Pancreas (tissue), 10 donors: ENCODE data around the gene APOBEC3A. TPM values are rescaled to one million over a fixed set of nuclear protein-coding genes. Genes with fewer than 3 reads are reported as not detected.

Experiments
- ATAC-seq, 4 donors: fragments of 200-7000 bp; cut with Tn5 transposase; one replicate each; pipeline versions ENCODE4 v1.8.0 to v1.9.1; 2020; ENCODE audit warnings: mild to moderate bottlenecking in 4 of 4, moderate library complexity in 4 of 4
- DNase-seq, 6 donors: peaks; one replicate each; pipeline ENCODE4 v3.0.0-alpha.2; 2020
- FAIRE-seq: peaks from 2 replicates; lab custom pipeline; 2012; peaks lifted over from hg19 to GRCh38; lab: Jason Lieb, UNC
- H3K27ac ChIP-seq, 4 donors: fragments of 200-600 bp; sonication (generic); 1 replicate in 3 of 4; 2 replicates in 1 of 4; pipeline versions ENCODE4 v1.5.0 to v1.8.0; 2020
- H3K27me3 ChIP-seq, 4 donors: fragments of 200-600 bp; one replicate each; pipeline ENCODE4 v1.8.0; 2021
- H3K36me3 ChIP-seq, 3 donors: fragments of 200-600 bp; sonication (generic) in 1 of 3; one replicate each; pipeline versions ENCODE4 v1.5.0 to v1.8.0; 2020 to 2021
- H3K4me1 ChIP-seq, 3 donors: fragments of 200-600 bp; one replicate each; pipeline ENCODE4 v1.8.0; 2021
- H3K4me3 ChIP-seq, 4 donors: fragments of 200-600 bp; sonication (generic) in 2 of 4; one replicate each; pipeline versions ENCODE4 v1.5.0 to v1.8.0; 2020 to 2021
- H3K9me3 ChIP-seq, 4 donors: fragments of 200-600 bp; one replicate each; pipeline ENCODE4 v1.8.0; 2021
- CTCF ChIP-seq, 4 donors: fragments of 200-600 bp; sonication (generic) in 3 of 4; IDR thresholded peaks; one replicate each; pipeline versions ENCODE4 v1.5.0 to v1.8.0; 2021; ENCODE audit warnings: antibody characterized with exemption in 4 of 4
- WGBS, 2 donors: extraction: QIAGEN DNeasy Blood & Tissue Kit; methylation state at CpG; one replicate each; pipeline ENCODE4 v1.1.7; 2013; 5-methylcytosine and 5-hydroxymethylcytosine counted together
- intact Hi-C, 3 donors: fragments of 100-400 bp; cut with DNase I; formaldehyde crosslinking; loops; one replicate each; pipeline versions ENCODE4 v1.11.1 to v1.14.2; 2022
- polyA plus RNA-seq, 2 donors: library from polyadenylated mRNA; stranded (reverse); fragments of 200-250 nt; gene quantifications; one replicate each; pipeline ENCODE4 v1.2.3, GENCODE V29; 2013
- total RNA-seq, 6 donors: library from RNA; stranded (reverse); fragmentation: NEBNext Ultra II Directional in 4 of 6; extraction: Animal tissue kit (Norgen Biotek cat#: 25700) in 4 of 6; gene quantifications; one replicate each; pipeline versions ENCODE4 v1.2.1 to v1.2.4, GENCODE V29; 2021 to 2023
- donor health status: healthy with polysubstance abuse.
- donor health status: DM: no; HTN: no; CAD: no; lungs with moderate emphysema.
- donor health status: DM: no; HTN: no; CAD: no.
- donor health status: control.
- donor health status: control.
- donor health status: Bipolar disorder and iron deficiency.
- donor health status: DM: yes; HTN: yes; CAD: no.
- donor health status: DM: no; HTN: no; CAD: no.
- donor health status: DM: no; HTN: no; CAD: no.
- donor health status: DM: yes; HTN: yes; CAD: no.

APOBEC3A gene
- total and polyA plus RNA-seq, 8 donors = 0.07 to 1.1 (median 0.46) TPM; not detected in 2

- H3K4me1 ChIP-seq = peaks cover 0 to 4% (median 0%) of the 10 kb centered on the region in 3 donors
- no peak for TF ChIP-seq CTCF (IDR thresholded peaks at IDR 0.05)
- H3K36me3 ChIP-seq = no peaks in the 10 kb centered on the region
- no peak for ATAC-seq
- H3K27me3 ChIP-seq = no peaks in the 10 kb centered on the region
- no peak for FAIRE-seq
- H3K4me3 ChIP-seq = no peak overlapping the region
- no peaks in the 10 kb centered on the region for H3K9me3 ChIP-seq
- intact Hi-C loops = no loop called here
- H3K27ac ChIP-seq = no peak overlapping the region
- 86 to 93% methylated on average over 7 of the region's 7 CpGs for WGBS, 2 donors
- DNase-seq = no peak
Observed at GRCh38 chr22:38938925-38939324, 18.5 kb upstream of the APOBEC3A start.

- Histone ChIP-seq H3K27ac (no peak overlapping the region), H3K4me1 (no peaks in the 10 kb centered on the region), H3K4me3 (no peak overlapping the region), H3K9me3 (no peaks in the 10 kb centered on the region), H3K36me3 (no peaks in the 10 kb centered on the region), H3K27me3 (no peaks in the 10 kb centered on the region)
- WGBS, 2 donors = 81 to 90% methylated on average over 6 of the region's 6 CpGs
- TF ChIP-seq CTCF (IDR thresholded peaks at IDR 0.05) = no peak
- FAIRE-seq (no peak), DNase-seq (no peak), ATAC-seq (no peak)
- intact Hi-C loops = no loop called here
Observed at GRCh38 chr22:38940811-38941384, 16.5 kb upstream of the APOBEC3A start.

GRCh38 chr22:38941488-38941987 is 15.9 kb upstream of the APOBEC3A start:
- ATAC-seq (peak in 3 of 4 donors; percentile 9 to 68 (median 37)), FAIRE-seq (no peak), DNase-seq (no peak)
- no peaks in the 10 kb centered on the region for H3K27me3 ChIP-seq
- intact Hi-C loops = no loop called here
- H3K36me3 ChIP-seq = no peaks in the 10 kb centered on the region
- 78 to 87% methylated on average over 13 of the region's 13 CpGs for WGBS, 2 donors
- peak overlapping the region in 1 of 4 donors; percentile 2 for H3K27ac ChIP-seq
- no peak for TF ChIP-seq CTCF (IDR thresholded peaks at IDR 0.05)
- H3K9me3 ChIP-seq = no peaks in the 10 kb centered on the region
- H3K4me3 ChIP-seq = no peak overlapping the region
- H3K4me1 ChIP-seq = no peaks in the 10 kb centered on the region

- ATAC-seq (no peak), FAIRE-seq (no peak), DNase-seq (no peak)
- Histone ChIP-seq H3K36me3 (no peaks in the 10 kb centered on the region), H3K9me3 (no peaks in the 10 kb centered on the region), H3K4me1 (no peaks in the 10 kb centered on the region), H3K27me3 (no peaks in the 10 kb centered on the region), H3K4me3 (no peak overlapping the region), H3K27ac (no peak overlapping the region)
- WGBS, 2 donors = 76 to 83% methylated on average over 5 of the region's 5 CpGs
- no peak for TF ChIP-seq CTCF (IDR thresholded peaks at IDR 0.05)
- intact Hi-C loops = no loop called here
Observed at GRCh38 chr22:38942702-38943101, 14.7 kb upstream of the APOBEC3A start.

- Histone ChIP-seq H3K4me3 (no peak overlapping the region), H3K27me3 (no peaks in the 10 kb centered on the region), H3K9me3 (no peaks in the 10 kb centered on the region), H3K4me1 (no peaks in the 10 kb centered on the region), H3K27ac (no peak overlapping the region), H3K36me3 (no peaks in the 10 kb centered on the region)
- intact Hi-C loops = no loop called here
- no peak for TF ChIP-seq CTCF (IDR thresholded peaks at IDR 0.05)
- FAIRE-seq (no peak), DNase-seq (peak in 1 of 6 donors; percentile 31), ATAC-seq (peak in 2 of 4 donors; percentile 43 to 45)
- WGBS, 2 donors = 51 to 61% methylated on average over 9 of the region's 9 CpGs
Observed at GRCh38 chr22:38943201-38943600, 14.2 kb upstream of the APOBEC3A start.
